HEK293T (cell line): ENCODE results near the gene ACADS.

Source experiments
- CTCF ChIA-PET: fragments of 350-600 bp; formaldehyde crosslinking; extraction: SDS; loops from one replicate; lab custom pipeline; 2021; ENCODE audit warnings: antibody characterized with exemption, inconsistent platforms; lab: Yijun Ruan, JAX
- POLR2A ChIA-PET: fragments of 350-600 bp; formaldehyde crosslinking; extraction: SDS; loops from one replicate; lab custom pipeline; 2020; ENCODE audit warnings: antibody characterized with exemption, inconsistent platforms; lab: Yijun Ruan, JAX
- DNase-seq: peaks from one replicate; pipeline ENCODE4 v3.0.0; 2012; ENCODE audit warnings: mixed read lengths; ENCODE audit errors: extremely low spot score
- ARNT ChIP-seq: fragments of 450-650 bp; IDR thresholded peaks from 2 replicates; pipeline ENCODE4 v1.6.1; 2017; ENCODE audit warnings: mild to moderate bottlenecking
- BHLHE40 ChIP-seq: fragments of 450-650 bp; IDR thresholded peaks from 2 replicates; pipeline ENCODE4 v1.6.1; 2016; ENCODE audit warnings: mild to moderate bottlenecking, moderate library complexity, borderline replicate concordance
- CTBP1 ChIP-seq: fragments of 450-650 bp; IDR thresholded peaks from 2 replicates; pipeline ENCODE4 v1.6.1; 2016; ENCODE audit warnings: borderline replicate concordance
- ELF4 ChIP-seq: fragments of 450-650 bp; IDR thresholded peaks from 2 replicates; pipeline ENCODE4 v1.6.1; 2017; ENCODE audit warnings: antibody characterized with exemption
- FOXA1 ChIP-seq: fragments of 450-650 bp; IDR thresholded peaks from 2 replicates; pipeline ENCODE4 v1.6.1; 2016; ENCODE audit warnings: mild to moderate bottlenecking
- FOXK2 ChIP-seq: fragments of 450-650 bp; IDR thresholded peaks from 2 replicates; pipeline ENCODE4 v1.6.1; 2016; ENCODE audit warnings: mild to moderate bottlenecking
- FOXM1 ChIP-seq: fragments of 450-650 bp; IDR thresholded peaks from 2 replicates; pipeline ENCODE4 v1.6.1; 2017; ENCODE audit warnings: mild to moderate bottlenecking, borderline replicate concordance
- HDGF ChIP-seq: fragments of 450-650 bp; IDR thresholded peaks from 2 replicates; pipeline ENCODE4 v1.6.1; 2017; ENCODE audit warnings: antibody characterized with exemption, borderline replicate concordance
- L3MBTL2 ChIP-seq: fragments of 450-650 bp; conservative IDR thresholded peaks from 2 replicates; pipeline ENCODE4 v1.6.1; 2016; ENCODE audit warnings: mild to moderate bottlenecking
- LEF1 ChIP-seq: fragments of 450-650 bp; IDR thresholded peaks from 2 replicates; pipeline ENCODE4 v1.6.1; 2017; ENCODE audit warnings: mild to moderate bottlenecking, borderline replicate concordance
- NFRKB ChIP-seq: fragments of 450-650 bp; IDR thresholded peaks from 2 replicates; pipeline ENCODE4 v1.6.1; 2016; ENCODE audit warnings: mild to moderate bottlenecking, moderate library complexity
- PKNOX1 ChIP-seq: fragments of 450-650 bp; IDR thresholded peaks from 2 replicates; pipeline ENCODE4 v1.6.1; 2016
- SP1 ChIP-seq: fragments of 450-650 bp; IDR thresholded peaks from 2 replicates; pipeline ENCODE4 v1.6.1; 2017
- SUZ12 ChIP-seq: fragments of 450-650 bp; IDR thresholded peaks from 2 replicates; pipeline ENCODE4 v1.6.1; 2016; ENCODE audit warnings: mild to moderate bottlenecking
- TARDBP ChIP-seq: fragments of 450-650 bp; IDR thresholded peaks from 2 replicates; pipeline ENCODE4 v1.6.1; 2016
- ZNF384 ChIP-seq: fragments of 450-650 bp; IDR thresholded peaks from 2 replicates; pipeline ENCODE4 v1.6.1; 2016

The ACADS gene

GRCh38 chr12:120739821-120740613 is 14.4 kb downstream of the ACADS start:
- ChIA-PET CTCF (no interaction called here), POLR2A (no interaction called here)
- TF ChIP-seq SUZ12 (no peak), FOXM1 (no peak), PKNOX1 (no peak), FOXK2 (no peak), NFRKB (no peak), LEF1 (no peak), TARDBP (no peak), FOXA1 (no peak)
- no peak for DNase-seq

DNA sequence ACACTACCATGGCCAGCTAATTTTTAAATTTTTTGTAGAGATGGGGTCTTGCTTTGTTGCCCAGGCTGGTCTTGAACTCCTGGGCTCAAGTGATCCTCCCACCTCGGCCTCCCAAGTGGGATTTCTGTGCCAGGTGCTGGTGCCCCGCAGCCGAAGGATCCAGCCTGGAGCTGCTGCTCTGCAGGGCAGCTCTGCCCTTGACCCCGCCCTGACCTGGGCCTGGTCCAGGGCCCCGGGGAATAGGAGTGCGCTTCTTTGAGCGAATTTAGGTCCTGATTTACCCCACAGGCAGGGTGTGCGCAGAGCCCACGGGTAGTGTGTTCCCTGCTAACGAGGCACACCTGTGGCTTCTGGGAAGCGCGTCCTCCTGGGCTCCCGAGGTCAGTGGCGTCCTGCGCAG is 15.2 kb downstream of the ACADS start:
- TF ChIP-seq LEF1 (no peak), NFRKB (no peak), L3MBTL2 (no peak), HDGF (no peak), TARDBP (no peak), PKNOX1 (no peak), ZNF384 (no peak), ARNT (no peak), FOXA1 (no peak), FOXM1 (no peak), BHLHE40 (no peak), ELF4 (no peak)
- POLR2A ChIA-PET, result no interaction called here

DNA sequence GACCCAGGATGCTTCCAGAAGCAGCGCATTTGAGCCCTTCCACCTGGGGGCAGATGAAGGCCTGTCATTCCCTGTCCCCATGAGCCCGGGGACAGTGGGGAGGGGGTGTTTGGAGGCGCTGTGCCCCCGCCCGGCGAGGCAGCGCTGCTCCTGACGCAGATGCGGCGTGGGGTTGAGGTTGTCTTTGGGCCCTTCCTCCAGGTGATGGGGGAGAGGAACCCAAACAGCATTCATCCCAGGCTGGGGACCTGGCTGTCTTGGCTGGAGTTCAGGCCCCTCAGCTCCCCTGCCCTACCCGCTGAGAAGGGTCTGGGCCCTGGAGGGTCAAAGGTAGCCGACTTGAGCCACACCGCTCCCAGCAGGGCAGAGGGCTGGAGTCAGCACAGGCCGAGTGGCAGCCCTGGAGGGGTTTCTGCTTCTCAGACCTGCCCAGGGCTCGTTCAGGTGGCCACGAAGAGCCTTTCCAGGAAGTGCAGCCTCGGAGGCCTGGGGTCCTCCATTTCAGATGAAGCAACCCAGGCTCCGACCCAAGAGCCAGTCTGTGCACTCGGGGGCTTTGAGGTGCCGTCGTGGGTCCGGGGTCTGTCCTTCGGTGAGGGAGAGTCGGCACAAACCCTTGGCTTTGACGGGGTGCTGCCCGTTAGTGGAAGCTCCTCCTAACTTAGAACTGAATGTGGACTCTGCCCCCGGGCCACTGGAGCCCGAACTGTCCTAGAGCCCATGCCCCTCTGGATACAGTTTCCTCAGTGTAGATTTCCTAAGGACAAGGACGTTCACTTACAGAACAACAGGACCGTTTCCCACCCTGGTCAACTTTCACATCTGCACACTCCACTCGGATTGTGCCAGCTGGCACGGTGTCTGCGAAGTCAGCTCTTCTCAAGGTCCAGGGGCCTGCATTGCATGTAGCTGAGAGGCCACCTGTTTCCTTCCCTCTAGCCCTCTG is 16.1 kb downstream of the ACADS start:
- TF ChIP-seq CTBP1 (no peak), FOXM1 (no peak), LEF1 (no peak), HDGF (no peak), ZNF384 (no peak), SUZ12 (no peak), PKNOX1 (no peak), TARDBP (no peak), L3MBTL2 (no peak), SP1 (no peak), ARNT (no peak), ELF4 (no peak), FOXA1 (no peak), BHLHE40 (no peak)
- DNase-seq, result no peak
- ChIA-PET POLR2A (no interaction called here), CTCF (interaction anchor here (1.0 kb wide), 1 partner anchor 20 kb away, joined by 3 read pairs; no protein-coding TSS in a partner anchor)

More for the DNA sequence above, 15.2 kb downstream of the ACADS start:
- CTCF ChIA-PET, result no interaction called here
- DNase-seq, result no peak

DNA sequence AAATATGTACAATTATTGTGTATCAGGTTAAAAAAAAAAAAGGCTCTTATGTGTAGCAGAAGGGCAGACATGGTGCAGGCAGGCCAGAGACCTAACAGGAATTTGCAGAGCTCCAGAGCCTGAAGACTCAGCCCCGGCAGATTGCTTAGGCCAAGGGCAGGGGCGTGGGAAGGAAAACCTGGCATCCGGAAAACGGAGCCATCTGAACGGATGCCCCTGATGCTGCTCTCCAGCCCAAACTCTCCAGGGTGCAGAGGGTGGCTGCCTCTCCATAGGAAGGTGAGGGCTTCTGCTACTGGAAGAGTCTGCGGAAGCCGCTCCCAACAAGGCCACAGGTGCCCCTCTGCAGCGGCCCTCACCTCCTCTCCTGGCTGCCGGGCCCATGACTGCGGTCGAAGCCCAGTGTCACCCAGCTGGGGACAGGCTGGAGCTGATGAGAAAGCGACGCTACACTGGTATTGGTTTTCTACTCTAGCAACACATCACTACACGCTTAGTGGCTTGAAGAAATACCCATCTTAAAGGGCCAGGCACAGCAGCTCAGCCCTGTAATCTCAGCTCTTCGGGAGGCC is 19.4 kb downstream of the ACADS start:
- TF ChIP-seq SUZ12 (no peak), FOXA1 (no peak), CTBP1 (no peak), NFRKB (no peak), SP1 (no peak), FOXK2 (no peak), HDGF (no peak)
- no peak for DNase-seq
- CTCF ChIA-PET, result interaction anchor here (0.5 kb wide), 1 partner anchor 360 kb away, joined by 4 read pairs; no protein-coding TSS in a partner anchor
- POLR2A ChIA-PET, result no interaction called here

DNA sequence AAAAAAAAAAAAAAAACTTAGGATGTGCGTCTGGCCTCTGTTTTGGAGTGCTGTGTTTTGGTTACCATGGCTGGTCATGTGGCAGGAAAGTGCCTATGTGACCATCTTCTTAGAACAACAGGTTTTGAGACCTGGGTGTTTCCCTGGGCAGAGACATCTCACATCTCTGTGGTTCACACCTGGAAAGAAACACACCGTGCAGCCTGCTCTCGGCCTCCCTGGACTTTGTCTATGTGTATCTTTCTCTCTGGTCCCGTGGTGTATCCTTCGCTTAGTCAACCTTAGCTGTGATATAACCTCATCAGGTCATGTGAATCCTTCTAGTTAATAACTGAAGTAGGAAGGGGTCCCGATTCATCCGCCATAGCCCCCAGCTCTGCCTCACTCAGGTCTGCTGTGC is 22.6 kb downstream of the ACADS start:
- no peak for DNase-seq
- POLR2A ChIA-PET, result no interaction called here
- CTCF ChIA-PET, result interaction anchor here (0.6 kb wide), 1 partner anchor 368 kb away, joined by 3 read pairs; no protein-coding TSS in a partner anchor
- TF ChIP-seq NFRKB, result no peak
- TF ChIP-seq ZNF384, result peak; percentile 12; the same call in 1 of the 2 replicates
- TF ChIP-seq FOXA1, result no peak
- TF ChIP-seq L3MBTL2, result no peak
